Ureter (tissue), 1 donor: ENCODE results near the gene SHPK. TPM values are rescaled to one million over a fixed set of nuclear protein-coding genes. Genes with fewer than 3 reads are reported as not detected.

Experiments used
- DNase-seq: peaks from one replicate; pipeline ENCODE4 v3.0.0-alpha.2; 2020; ENCODE audit warnings: low spot score
- total RNA-seq: library from RNA; stranded (reverse); gene quantifications from one replicate; pipeline ENCODE4 v1.2.4, GENCODE V29; 2023
- donor health status: DM: yes; HTN: yes; CAD: no.

SHPK gene
- total RNA-seq, 1 donor from 2014 or later: 22.8 TPM

- DNase-seq: peak; percentile 82
These were observed 23.6 kb upstream of the SHPK start for GRCh38 chr17:3659541-3660111.

- no peak for DNase-seq
These were observed 22.9 kb upstream of the SHPK start for GRCh38 chr17:3658784-3659449.

GRCh38 chr17:3657874-3658783, 22.1 kb upstream of the SHPK start:
- no peak for DNase-seq

GRCh38 chr17:3657588-3657869, 21.5 kb upstream of the SHPK start:
- no peak for DNase-seq

- DNase-seq: no peak
These were observed 20.9 kb upstream of the SHPK start for GRCh38 chr17:3656755-3657587.

- DNase-seq: no peak
These were observed 20.3 kb upstream of the SHPK start for GRCh38 chr17:3656353-3656752.

GRCh38 chr17:3655766-3656165, 19.7 kb upstream of the SHPK start:
- no peak for DNase-seq

GRCh38 chr17:3647769-3648555, 11.9 kb upstream of the SHPK start:
- DNase-seq: peak; percentile 75

- DNase-seq: no peak
These were observed 11.2 kb upstream of the SHPK start for GRCh38 chr17:3647251-3647650.

GRCh38 chr17:3645310-3645709, 9.3 kb upstream of the SHPK start:
- DNase-seq: no peak

- DNase-seq: no peak
These were observed 7.9 kb upstream of the SHPK start for GRCh38 chr17:3643889-3644349.

GRCh38 chr17:3641717-3642486, 5.9 kb upstream of the SHPK start:
- DNase-seq: no peak

- no peak for DNase-seq
These were observed 5.0 kb upstream of the SHPK start for GRCh38 chr17:3641014-3641413.

GRCh38 chr17:3639981-3640596, 4.0 kb upstream of the SHPK start:
- no peak for DNase-seq

GRCh38 chr17:3636908-3637373, 891 bp upstream of the SHPK start:
- DNase-seq: no peak

- DNase-seq: no peak
These were observed 436 bp downstream of the SHPK start for GRCh38 chr17:3635474-3636153.

GRCh38 chr17:3632287-3632686, 3.8 kb downstream of the SHPK start:
- no peak for DNase-seq

GRCh38 chr17:3630781-3631180, 5.3 kb downstream of the SHPK start:
- no peak for DNase-seq

GRCh38 chr17:3627769-3628167, 8.3 kb downstream of the SHPK start:
- DNase-seq: no peak
